HEK293T (cell line): Measurements from ENCODE around the gene POLR1E.

Experiments
- BHLHE40 ChIP-seq: fragments of 450-650 bp; IDR thresholded peaks from 2 replicates; pipeline ENCODE4 v1.6.1; 2016; ENCODE audit warnings: mild to moderate bottlenecking, moderate library complexity, borderline replicate concordance
- ELF4 ChIP-seq: fragments of 450-650 bp; IDR thresholded peaks from 2 replicates; pipeline ENCODE4 v1.6.1; 2017; ENCODE audit warnings: antibody characterized with exemption
- FOXA1 ChIP-seq: fragments of 450-650 bp; IDR thresholded peaks from 2 replicates; pipeline ENCODE4 v1.6.1; 2016; ENCODE audit warnings: mild to moderate bottlenecking
- L3MBTL2 ChIP-seq: fragments of 450-650 bp; conservative IDR thresholded peaks from 2 replicates; pipeline ENCODE4 v1.6.1; 2016; ENCODE audit warnings: mild to moderate bottlenecking
- NFRKB ChIP-seq: fragments of 450-650 bp; IDR thresholded peaks from 2 replicates; pipeline ENCODE4 v1.6.1; 2016; ENCODE audit warnings: mild to moderate bottlenecking, moderate library complexity
- TARDBP ChIP-seq: fragments of 450-650 bp; IDR thresholded peaks from 2 replicates; pipeline ENCODE4 v1.6.1; 2016

GRCh38 chr9:37520641-37521040 lies 34.9 kb downstream of the POLR1E start:
- TF ChIP-seq NFRKB (no peak), L3MBTL2 (no peak), TARDBP (no peak), BHLHE40 (no peak), ELF4 (no peak), FOXA1 (no peak)
